ENCODE measurements around the gene MB21D2. TPM values are rescaled to one million over a fixed set of nuclear protein-coding genes. Genes with fewer than 3 reads are reported as not detected.
"Not testable (repeated sequence)": the region's sequence is repeated elsewhere in the genome, so short reads cannot be mapped to it uniquely, and the experiment has no call there.

Gene MB21D2, protein sequence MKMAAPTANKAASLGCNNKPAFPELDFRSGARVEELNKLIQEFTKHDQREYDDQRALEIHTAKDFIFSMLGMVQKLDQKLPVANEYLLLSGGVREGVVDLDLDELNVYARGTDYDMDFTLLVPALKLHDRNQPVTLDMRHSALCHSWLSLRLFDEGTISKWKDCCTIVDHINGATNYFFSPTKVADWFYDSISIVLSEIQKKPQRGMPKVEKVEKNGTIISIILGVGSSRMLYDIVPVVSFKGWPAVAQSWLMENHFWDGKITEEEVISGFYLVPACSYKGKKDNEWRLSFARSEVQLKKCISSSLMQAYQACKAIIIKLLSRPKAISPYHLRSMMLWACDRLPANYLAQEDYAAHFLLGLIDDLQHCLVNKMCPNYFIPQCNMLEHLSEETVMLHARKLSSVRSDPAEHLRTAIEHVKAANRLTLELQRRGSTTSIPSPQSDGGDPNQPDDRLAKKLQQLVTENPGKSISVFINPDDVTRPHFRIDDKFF
- polyA plus RNA-seq (2013): 0.34 TPM

DNA sequence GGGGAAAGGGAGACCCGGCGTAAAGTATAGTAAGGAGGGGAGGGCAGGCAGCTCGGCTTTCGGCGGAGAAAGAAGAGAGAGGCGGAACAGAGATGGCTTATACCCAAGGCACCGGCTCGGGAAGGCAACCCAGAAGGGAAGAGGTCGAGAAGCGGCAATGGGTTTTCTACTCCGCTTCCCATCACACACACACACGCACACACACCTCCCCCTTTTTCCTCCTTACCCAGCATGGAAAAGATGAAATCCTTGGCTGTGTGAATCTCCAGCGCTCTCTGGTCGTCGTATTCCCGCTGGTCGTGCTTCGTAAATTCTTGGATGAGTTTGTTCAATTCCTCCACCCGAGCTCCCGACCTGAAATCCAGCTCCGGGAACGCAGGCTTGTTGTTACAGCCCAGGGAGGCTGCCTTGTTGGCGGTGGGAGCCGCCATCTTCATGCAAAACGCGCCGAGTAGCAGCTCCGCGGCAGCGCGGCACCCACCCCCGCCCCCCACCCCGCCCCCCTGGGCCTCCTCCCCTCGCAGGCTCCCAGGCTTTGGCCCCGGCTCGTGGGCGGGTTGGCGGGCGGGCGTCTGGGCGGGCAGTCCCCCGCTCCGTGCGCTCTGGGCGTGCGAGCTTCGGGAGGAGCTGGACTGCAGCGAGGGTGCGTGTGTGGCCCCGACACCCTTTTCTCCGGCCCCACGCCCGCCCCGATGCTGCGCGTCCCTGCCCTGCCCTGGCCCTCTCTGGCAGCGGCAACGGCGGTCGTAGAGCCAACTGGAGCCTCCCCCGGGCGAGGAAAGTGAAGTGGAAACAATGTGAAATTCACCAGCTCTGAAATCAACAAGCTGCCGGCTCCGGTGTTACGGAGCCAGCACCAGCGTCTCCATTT is at the start of gene MB21D2:
TSS of gene MB21D2 (minus strand) at position 453 of the 871 bp plus-strand sequence. CDS start at position 437, 16 bp downstream.
- ChIA-PET POLR2A (interaction anchor here (0.6 to 1.1 kb wide), 2 partner anchors 29 to 53 kb away, joined by 3 read pairs; no protein-coding TSS in a partner anchor), CTCF (interaction anchor here (1.1 to 3.9 kb wide), 7 partner anchors 11 to 655 kb away, joined by 3 to 15 read pairs (median 4); no protein-coding TSS in a partner anchor)
- 0% methylated on average over 44 of the region's 66 CpGs for WGBS (ENCODE audit: insufficient coverage)
- Histone ChIP-seq H3K27me3 (replicated peaks in 2 of 5; ENCODE audit: control insufficient read depth in 4 of 5, insufficient read depth in 5 of 5, low read length in 4 of 5) (peaks cover 29 to 62% (median 33%) of the 10 kb centered on the region in 5 experiments), H3K27ac (ENCODE audit: insufficient read depth in 1 of 2, low read depth in 1 of 2, low read length in 2 of 2, poor library complexity in 1 of 2, severe bottlenecking in 2 of 2) (no peak within 1 kb of the TSS), H3K9me3 (ENCODE audit: control extremely low read depth in 1 of 5, control insufficient read depth in 4 of 5, insufficient read depth in 2 of 5, low read depth in 1 of 5, low read length in 4 of 5) (no peaks in the 10 kb centered on the region), H3K4me1 (ENCODE audit: control extremely low read depth in 1 of 4, control insufficient read depth in 4 of 4, insufficient read depth in 4 of 4, low read length in 3 of 4) (peaks cover 3 to 21% (median 19%) of the 10 kb centered on the region in 4 experiments), H3K4me3 (ENCODE audit: control insufficient read depth in 1 of 7, extremely low read depth in 1 of 7, insufficient read depth in 4 of 7, low read depth in 2 of 7, low read length in 6 of 7) (peak within 1 kb of the TSS; percentile 48 to 90 (median 78)), H3K36me3 (ENCODE audit: control insufficient read depth in 4 of 4, insufficient read depth in 4 of 4, low read length in 3 of 4) (no peaks in the 10 kb centered on the region)
- DNase-seq: peak; percentile 55 to 73 (median 67)

DNA sequence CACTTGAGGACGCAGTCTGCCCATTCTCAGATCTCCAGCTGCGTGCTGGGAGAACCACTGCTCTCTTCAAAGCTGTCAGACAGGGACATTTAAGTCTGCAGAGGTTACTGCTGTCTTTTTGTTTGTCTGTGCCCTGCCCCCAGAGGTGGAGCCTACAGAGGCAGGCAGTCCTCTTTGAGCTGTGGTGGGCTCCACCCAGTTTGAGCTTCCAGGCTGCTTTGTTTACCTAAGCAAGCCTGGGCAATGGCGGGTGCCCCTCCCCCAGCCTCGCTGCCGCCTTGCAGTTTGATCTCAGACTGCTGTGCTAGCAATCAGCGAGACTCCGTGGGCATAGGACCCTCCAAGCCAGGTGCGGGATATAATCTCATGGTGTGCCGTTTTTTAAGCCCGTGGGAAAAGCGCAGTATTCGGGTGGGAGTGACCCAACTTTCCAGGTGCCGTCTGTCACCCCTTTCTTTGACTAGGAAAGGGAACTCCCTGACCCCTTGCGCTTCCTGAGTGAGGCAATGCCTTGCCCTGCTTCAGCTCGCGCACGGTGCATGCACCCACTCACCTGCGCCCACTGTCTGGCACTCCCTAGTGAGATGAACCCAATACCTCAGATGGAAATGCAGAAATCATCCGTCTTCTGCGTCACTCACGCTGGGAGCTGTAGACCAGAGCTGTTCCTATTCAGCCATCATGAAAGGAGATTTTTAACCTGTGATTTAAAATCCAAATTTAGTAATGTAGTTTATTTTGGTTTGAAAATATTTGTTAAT is 47.5 kb upstream of the MB21D2 start:
- H3K27ac ChIP-seq (ENCODE audit: insufficient read depth in 1 of 2, low read depth in 1 of 2, low read length in 2 of 2, poor library complexity in 1 of 2, severe bottlenecking in 2 of 2); H3K9me3 ChIP-seq (ENCODE audit: control extremely low read depth in 1 of 5, control insufficient read depth in 4 of 5, insufficient read depth in 2 of 5, low read depth in 1 of 5, low read length in 4 of 5); POLR2A ChIA-PET; H3K4me3 ChIP-seq (ENCODE audit: control insufficient read depth in 1 of 7, extremely low read depth in 1 of 7, insufficient read depth in 4 of 7, low read depth in 2 of 7, low read length in 6 of 7); H3K27me3 ChIP-seq (replicated peaks in 2 of 5; ENCODE audit: control insufficient read depth in 4 of 5, insufficient read depth in 5 of 5, low read length in 4 of 5); CTCF ChIA-PET; DNase-seq; H3K36me3 ChIP-seq (ENCODE audit: control insufficient read depth in 4 of 4, insufficient read depth in 4 of 4, low read length in 3 of 4); H3K4me1 ChIP-seq (ENCODE audit: control extremely low read depth in 1 of 4, control insufficient read depth in 4 of 4, insufficient read depth in 4 of 4, low read length in 3 of 4): not testable (repeated sequence)
- 100% methylated on average over 8 of the region's 21 CpGs for WGBS (ENCODE audit: insufficient coverage)

DNA sequence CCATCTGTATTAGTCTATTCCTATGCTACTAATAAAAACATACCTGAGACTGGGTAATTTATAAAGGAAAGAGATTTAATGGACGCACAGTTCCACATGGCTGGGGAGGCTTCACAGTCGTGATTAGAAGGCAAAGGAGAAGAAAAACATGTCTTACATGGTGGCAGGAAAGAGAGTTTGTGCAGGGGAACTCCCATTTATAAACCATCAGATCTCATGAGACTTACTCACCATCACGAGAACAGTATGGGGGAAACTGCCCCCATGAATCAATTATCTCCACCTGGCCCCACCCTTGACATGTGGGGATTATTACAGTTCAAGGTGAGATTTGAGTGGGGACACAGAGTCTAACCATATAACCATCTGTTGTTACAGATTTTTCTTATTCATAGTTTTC is 42.1 kb upstream of the MB21D2 start:
- no CpG with 5 or more reads among the region's 3 CpGs for WGBS (ENCODE audit: insufficient coverage)
- Histone ChIP-seq H3K9me3 (ENCODE audit: control extremely low read depth in 1 of 5, control insufficient read depth in 4 of 5, insufficient read depth in 2 of 5, low read depth in 1 of 5, low read length in 4 of 5) (no peaks in the 10 kb centered on the region), H3K36me3 (ENCODE audit: control insufficient read depth in 4 of 4, insufficient read depth in 4 of 4, low read length in 3 of 4) (no peaks in the 10 kb centered on the region), H3K27me3 (replicated peaks in 2 of 5; ENCODE audit: control insufficient read depth in 4 of 5, insufficient read depth in 5 of 5, low read length in 4 of 5) (peaks cover 0 to 4% (median 0%) of the 10 kb centered on the region in 5 experiments), H3K27ac (ENCODE audit: insufficient read depth in 1 of 2, low read depth in 1 of 2, low read length in 2 of 2, poor library complexity in 1 of 2, severe bottlenecking in 2 of 2) (no peak overlapping the region), H3K4me3 (ENCODE audit: control insufficient read depth in 1 of 7, extremely low read depth in 1 of 7, insufficient read depth in 4 of 7, low read depth in 2 of 7, low read length in 6 of 7) (no peak overlapping the region), H3K4me1 (ENCODE audit: control extremely low read depth in 1 of 4, control insufficient read depth in 4 of 4, insufficient read depth in 4 of 4, low read length in 3 of 4) (peaks cover 0 to 10% (median 7%) of the 10 kb centered on the region in 4 experiments)
- CTCF ChIA-PET: interaction anchor here (1.1 kb wide), 1 partner anchor 13 kb away, joined by 3 read pairs; no protein-coding TSS in a partner anchor
- no peak for DNase-seq
- POLR2A ChIA-PET: no interaction called here

DNA sequence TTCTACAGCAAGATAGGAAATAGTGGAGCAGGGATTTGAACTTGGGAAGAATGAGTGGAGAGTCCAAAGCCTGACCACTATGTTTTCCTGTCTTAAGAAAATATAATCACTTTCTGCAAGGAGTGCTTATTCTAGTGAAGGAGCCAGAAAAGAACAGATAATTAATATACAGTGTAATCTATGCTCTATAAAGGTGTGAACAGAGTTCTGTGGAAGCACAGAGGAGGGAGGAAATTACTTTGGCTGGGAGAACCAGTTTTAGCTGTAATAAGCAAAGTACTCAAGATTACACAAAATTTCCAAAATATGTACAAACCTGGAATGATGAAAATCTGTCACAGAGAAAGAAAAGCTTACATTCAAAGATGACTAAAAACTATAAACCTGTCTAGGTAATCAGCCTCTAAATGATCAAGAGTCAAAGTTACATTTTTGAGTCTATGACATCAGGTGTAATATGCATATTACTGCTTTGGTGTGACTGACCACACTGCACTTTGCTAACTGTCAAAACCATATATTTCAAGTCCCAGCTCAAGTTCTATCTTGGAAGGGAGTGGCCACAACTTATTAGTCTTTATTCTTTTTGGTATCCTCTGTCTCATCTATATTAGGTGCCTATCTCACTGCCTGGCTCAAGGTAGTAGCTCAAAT is 40.7 kb upstream of the MB21D2 start:
- peaks cover 0 to 10% (median 7%) of the 10 kb centered on the region in 4 experiments for H3K4me1 ChIP-seq (ENCODE audit: control extremely low read depth in 1 of 4, control insufficient read depth in 4 of 4, insufficient read depth in 4 of 4, low read length in 3 of 4)
- no peak overlapping the region for H3K4me3 ChIP-seq (ENCODE audit: control insufficient read depth in 1 of 7, extremely low read depth in 1 of 7, insufficient read depth in 4 of 7, low read depth in 2 of 7, low read length in 6 of 7)
- ChIA-PET POLR2A (no interaction called here), CTCF (interaction anchor here (0.6 to 1.1 kb wide), 2 partner anchors 143 to 459 kb away, joined by 3 read pairs; no protein-coding TSS in a partner anchor)
- H3K27me3 ChIP-seq (replicated peaks in 2 of 5; ENCODE audit: control insufficient read depth in 4 of 5, insufficient read depth in 5 of 5, low read length in 4 of 5): peaks cover 0 to 4% (median 0%) of the 10 kb centered on the region in 5 experiments
- no peak for DNase-seq
- H3K9me3 ChIP-seq (ENCODE audit: control extremely low read depth in 1 of 5, control insufficient read depth in 4 of 5, insufficient read depth in 2 of 5, low read depth in 1 of 5, low read length in 4 of 5): no peaks in the 10 kb centered on the region
- H3K27ac ChIP-seq (ENCODE audit: insufficient read depth in 1 of 2, low read depth in 1 of 2, low read length in 2 of 2, poor library complexity in 1 of 2, severe bottlenecking in 2 of 2): no peak overlapping the region
- H3K36me3 ChIP-seq (ENCODE audit: control insufficient read depth in 4 of 4, insufficient read depth in 4 of 4, low read length in 3 of 4): no peaks in the 10 kb centered on the region

DNA sequence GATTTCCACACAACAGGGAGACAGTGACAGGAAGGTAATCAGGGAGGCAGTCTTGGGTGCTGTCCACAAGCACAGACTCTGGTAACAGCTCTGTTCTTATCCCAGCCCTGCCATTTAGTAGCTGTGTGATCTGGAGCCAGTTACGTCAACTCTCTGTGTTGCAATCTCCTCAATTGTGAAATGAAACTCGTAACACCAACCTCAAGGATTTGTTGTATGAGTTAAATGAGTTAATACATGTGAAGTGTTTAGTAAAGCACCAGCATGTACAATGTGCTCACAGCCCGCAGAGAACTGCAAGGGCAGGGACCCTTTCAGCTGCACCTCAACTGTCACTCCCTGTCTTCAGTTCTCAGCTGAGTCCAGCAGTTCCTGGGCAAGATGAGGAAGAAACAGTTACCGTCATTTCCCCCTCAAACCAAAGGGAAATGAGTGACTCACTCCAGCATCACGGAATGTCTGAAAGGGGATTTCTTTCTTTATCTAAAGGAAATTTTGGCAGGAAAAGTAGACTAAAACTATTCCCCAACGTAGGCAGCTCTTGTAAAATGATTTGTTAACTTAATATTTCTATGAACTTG is 39.9 kb upstream of the MB21D2 start:
- ChIA-PET POLR2A (no interaction called here), CTCF (no interaction called here)
- Histone ChIP-seq H3K4me1 (ENCODE audit: control extremely low read depth in 1 of 4, control insufficient read depth in 4 of 4, insufficient read depth in 4 of 4, low read length in 3 of 4) (peaks cover 0 to 10% (median 7%) of the 10 kb centered on the region in 4 experiments), H3K27ac (ENCODE audit: insufficient read depth in 1 of 2, low read depth in 1 of 2, low read length in 2 of 2, poor library complexity in 1 of 2, severe bottlenecking in 2 of 2) (no peak overlapping the region), H3K4me3 (ENCODE audit: control insufficient read depth in 1 of 7, extremely low read depth in 1 of 7, insufficient read depth in 4 of 7, low read depth in 2 of 7, low read length in 6 of 7) (no peak overlapping the region), H3K27me3 (replicated peaks in 2 of 5; ENCODE audit: control insufficient read depth in 4 of 5, insufficient read depth in 5 of 5, low read length in 4 of 5) (peaks cover 0 to 4% (median 0%) of the 10 kb centered on the region in 5 experiments), H3K36me3 (ENCODE audit: control insufficient read depth in 4 of 4, insufficient read depth in 4 of 4, low read length in 3 of 4) (no peaks in the 10 kb centered on the region), H3K9me3 (ENCODE audit: control extremely low read depth in 1 of 5, control insufficient read depth in 4 of 5, insufficient read depth in 2 of 5, low read depth in 1 of 5, low read length in 4 of 5) (no peaks in the 10 kb centered on the region)
- peak; percentile 38 to 69 (median 58) for DNase-seq
- 92% methylated on average over 2 of the region's 6 CpGs for WGBS (ENCODE audit: insufficient coverage)

DNA sequence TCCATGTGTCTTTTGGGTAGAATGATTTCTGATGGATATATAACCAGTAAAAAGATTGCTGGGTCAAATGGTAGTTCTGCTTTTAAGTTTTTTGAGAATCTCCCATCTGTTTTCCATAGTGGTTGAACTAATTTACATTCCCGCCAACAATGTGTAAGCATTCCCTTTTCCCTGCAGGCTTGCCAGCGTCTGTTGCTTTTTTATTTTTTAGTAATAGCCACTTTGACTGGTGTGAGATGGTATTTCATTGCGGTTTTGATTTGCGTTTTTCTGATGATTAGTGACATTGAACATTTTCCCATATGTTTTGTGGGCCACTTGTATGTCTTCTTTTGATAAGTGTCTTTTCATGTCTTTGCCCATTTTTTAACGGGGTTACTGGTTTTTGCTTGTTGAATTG is 36.3 kb upstream of the MB21D2 start:
- Histone ChIP-seq H3K9me3 (ENCODE audit: control extremely low read depth in 1 of 5, control insufficient read depth in 4 of 5, insufficient read depth in 2 of 5, low read depth in 1 of 5, low read length in 4 of 5) (no peaks in the 10 kb centered on the region), H3K4me3 (ENCODE audit: control insufficient read depth in 1 of 7, extremely low read depth in 1 of 7, insufficient read depth in 4 of 7, low read depth in 2 of 7, low read length in 6 of 7) (no peak overlapping the region), H3K4me1 (ENCODE audit: control extremely low read depth in 1 of 4, control insufficient read depth in 4 of 4, insufficient read depth in 4 of 4, low read length in 3 of 4) (peaks cover 0 to 10% (median 7%) of the 10 kb centered on the region in 4 experiments), H3K27me3 (replicated peaks in 2 of 5; ENCODE audit: control insufficient read depth in 4 of 5, insufficient read depth in 5 of 5, low read length in 4 of 5) (peaks cover 0 to 4% (median 0%) of the 10 kb centered on the region in 5 experiments), H3K36me3 (ENCODE audit: control insufficient read depth in 4 of 4, insufficient read depth in 4 of 4, low read length in 3 of 4) (no peaks in the 10 kb centered on the region), H3K27ac (ENCODE audit: insufficient read depth in 1 of 2, low read depth in 1 of 2, low read length in 2 of 2, poor library complexity in 1 of 2, severe bottlenecking in 2 of 2) (no peak overlapping the region)
- ChIA-PET CTCF (no interaction called here), POLR2A (no interaction called here)
- no peak for DNase-seq
- 100% methylated on average over 2 of the region's 5 CpGs for WGBS (ENCODE audit: insufficient coverage)

Data from common myeloid progenitor, CD34-positive (primary cell).